NB4 (cell line): ENCODE results near the gene GID8.

Experiments used
- MAX ChIP-seq: IDR thresholded peaks from 2 replicates; pipeline ENCODE4 v1.6.1; 2011; ENCODE audit warnings: low read depth, low read length
- POLR2A ChIP-seq: IDR thresholded peaks from 2 replicates; pipeline ENCODE4 v1.6.1; 2011; ENCODE audit warnings: mild to moderate bottlenecking; ENCODE audit not compliant: insufficient read length; ENCODE audit errors: extremely low read depth

DNA sequence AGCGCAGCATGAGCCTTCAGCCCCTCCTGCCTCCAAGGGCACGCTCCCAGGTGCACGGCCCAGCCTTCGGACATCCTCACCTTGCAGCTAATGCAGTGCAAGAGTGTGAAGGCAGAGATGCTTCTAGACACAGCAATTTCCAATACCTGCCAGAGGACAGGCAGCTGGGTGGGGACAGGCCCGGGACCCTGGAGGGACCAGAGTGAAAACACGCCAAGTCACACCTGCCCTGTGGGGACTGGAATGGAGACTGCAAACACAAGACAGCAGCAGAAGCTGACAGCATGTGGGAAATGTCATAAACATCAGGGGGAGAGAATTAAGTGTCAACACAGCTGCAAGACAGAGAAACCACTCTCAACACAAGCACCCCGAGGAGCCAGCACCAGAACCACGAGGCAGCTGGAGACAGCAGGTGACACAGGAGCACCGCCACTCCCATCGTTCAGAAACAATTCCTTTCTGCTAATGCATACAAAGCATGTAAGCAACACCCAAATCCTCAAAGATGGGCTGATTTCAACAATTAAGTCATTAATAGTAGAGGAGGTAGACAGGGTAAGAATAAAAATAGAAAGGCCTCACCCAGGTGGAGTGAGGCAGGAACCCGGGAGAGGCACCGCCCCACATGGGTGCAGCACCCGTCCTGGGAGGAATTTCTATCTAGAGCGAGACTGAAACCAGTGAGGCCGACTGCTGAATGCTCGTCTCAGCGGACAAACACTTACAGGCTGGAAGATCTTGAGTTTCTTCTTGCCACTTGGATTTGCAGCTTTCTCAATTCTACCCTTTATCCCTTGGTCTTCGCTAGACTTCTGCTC lies 28.8 kb upstream of the GID8 start:
- TF ChIP-seq POLR2A (no peak), MAX (no peak)
